HG02588 (cell line): Measurements from ENCODE around the gene IGF2BP2.
"Not testable (repeated sequence)": the region's sequence is repeated elsewhere in the genome, so short reads cannot be mapped to it uniquely, and the experiment has no call there.

ENCODE experiments used
- ATAC-seq: cut with Tn5 transposase; IDR thresholded peaks from one replicate; pipeline ENCODE4 v1.9.1; 2021; ENCODE audit warnings: mild to moderate bottlenecking, moderate library complexity; ENCODE audit not compliant: unreplicated experiment

Gene IGF2BP2

GRCh38 chr3:185838417-185838989 lies 13.7 kb upstream of the IGF2BP2 start:
- ATAC-seq = not testable (repeated sequence)

- no peak for ATAC-seq
Measured at GRCh38 chr3:185837414-185837813, 12.6 kb upstream of the IGF2BP2 start.

GRCh38 chr3:185831990-185832389 lies 7.1 kb upstream of the IGF2BP2 start:
- ATAC-seq = no peak

- ATAC-seq = no peak
Measured at GRCh38 chr3:185831195-185831594, 6.4 kb upstream of the IGF2BP2 start.

GRCh38 chr3:185830018-185830797 lies 5.4 kb upstream of the IGF2BP2 start:
- ATAC-seq = no peak

- no peak for ATAC-seq
Measured at GRCh38 chr3:185828755-185829154, 3.9 kb upstream of the IGF2BP2 start.

GRCh38 chr3:185827595-185828344 lies 2.9 kb upstream of the IGF2BP2 start:
- ATAC-seq = no peak

- ATAC-seq = no peak
Measured at GRCh38 chr3:185825639-185826481, 1.0 kb upstream of the IGF2BP2 start.

GRCh38 chr3:185824051-185825005 lies 514 bp downstream of the IGF2BP2 start:
- ATAC-seq = no peak

- ATAC-seq = no peak
Measured at GRCh38 chr3:185823078-185824044, 1.5 kb downstream of the IGF2BP2 start.

GRCh38 chr3:185822221-185823000 lies 2.4 kb downstream of the IGF2BP2 start:
- ATAC-seq = no peak

GRCh38 chr3:185820973-185821758 lies 3.7 kb downstream of the IGF2BP2 start:
- no peak for ATAC-seq

- ATAC-seq = no peak
Measured at GRCh38 chr3:185818267-185818875, 6.5 kb downstream of the IGF2BP2 start.

GRCh38 chr3:185815391-185816282 lies 9.2 kb downstream of the IGF2BP2 start:
- ATAC-seq = no peak

- no peak for ATAC-seq
Measured at GRCh38 chr3:185813691-185814215, 11.1 kb downstream of the IGF2BP2 start.
